HCT116 (cell line): ENCODE data around the gene CASR.

Experiments used
- ATF3 ChIP-seq: IDR thresholded peaks from 2 replicates; pipeline ENCODE4 v1.6.1; 2012
- EGR1 ChIP-seq: IDR thresholded peaks from 2 replicates; pipeline ENCODE4 v1.6.1; 2012; ENCODE audit warnings: low read depth
- EZH2 ChIP-seq: fragments of 200-600 bp; sonication (generic); IDR thresholded peaks from 2 replicates; pipeline ENCODE4 v1.6.1; 2017; ENCODE audit warnings: antibody characterized with exemption, mixed run types
- JUND ChIP-seq: IDR thresholded peaks from 2 replicates; pipeline ENCODE4 v1.6.1; 2012
- MAX ChIP-seq: IDR thresholded peaks from 2 replicates; pipeline ENCODE4 v1.6.1; 2012
- POLR2A ChIP-seq: IDR thresholded peaks from 2 replicates; pipeline ENCODE4 v1.7.0; 2011; ENCODE audit warnings: borderline replicate concordance; ENCODE audit not compliant: insufficient read depth, insufficient read length; ENCODE audit errors: extremely low read depth
- POLR2AphosphoS5 ChIP-seq: IDR thresholded peaks from 2 replicates; pipeline ENCODE4 v1.6.1; 2011; ENCODE audit warnings: mild to moderate bottlenecking, low read depth, low read length, moderate library complexity
- SP1 ChIP-seq: IDR thresholded peaks from 2 replicates; pipeline ENCODE4 v1.6.1; 2012; ENCODE audit warnings: low read depth
- SRF ChIP-seq: IDR thresholded peaks from 2 replicates; pipeline ENCODE4 v1.6.1; 2012; ENCODE audit warnings: low read depth
- TCF7L2 ChIP-seq: IDR thresholded peaks from 2 replicates; pipeline ENCODE4 v1.7.0; 2011; ENCODE audit warnings: borderline replicate concordance, inconsistent platforms; ENCODE audit not compliant: insufficient read depth, insufficient read length; ENCODE audit errors: extremely low read depth
- YY1 ChIP-seq: IDR thresholded peaks from 2 replicates; pipeline ENCODE4 v1.6.1; 2011; ENCODE audit warnings: low read length, low read depth, moderate library complexity, mild to moderate bottlenecking; ENCODE audit not compliant: insufficient replicate concordance; ENCODE audit errors: extremely low read depth
- ZFX ChIP-seq: fragments of 450-650 bp; IDR thresholded peaks from 2 replicates; pipeline ENCODE4 v1.6.1; 2017
- TF ChIP-seq, protein P1 (sequence below), 3 experiments: fragments of 200-600 bp in 1 of 3; sonication (generic) in 1 of 3; IDR thresholded peaks in 2 of 3; conservative IDR thresholded peaks in 1 of 3; 2 replicates each; pipeline ENCODE4 v1.5.1; 2012 to 2017; ENCODE audit warnings: low read depth in 2 of 3, low read length in 2 of 3, antibody characterized with exemption in 1 of 3, borderline replicate concordance in 1 of 3, control low read depth in 1 of 3, mild to moderate bottlenecking in 1 of 3, mixed read lengths in 1 of 3, mixed run types in 1 of 3, moderate library complexity in 1 of 3; ENCODE audit not compliant: insufficient read depth in 1 of 3

GRCh38 chr3:122231465-122232157 lies 48.1 kb downstream of the CASR start:
- no peak for TF ChIP-seq MAX
- no peak for TF ChIP-seq EZH2
- TF ChIP-seq, protein P1, sequence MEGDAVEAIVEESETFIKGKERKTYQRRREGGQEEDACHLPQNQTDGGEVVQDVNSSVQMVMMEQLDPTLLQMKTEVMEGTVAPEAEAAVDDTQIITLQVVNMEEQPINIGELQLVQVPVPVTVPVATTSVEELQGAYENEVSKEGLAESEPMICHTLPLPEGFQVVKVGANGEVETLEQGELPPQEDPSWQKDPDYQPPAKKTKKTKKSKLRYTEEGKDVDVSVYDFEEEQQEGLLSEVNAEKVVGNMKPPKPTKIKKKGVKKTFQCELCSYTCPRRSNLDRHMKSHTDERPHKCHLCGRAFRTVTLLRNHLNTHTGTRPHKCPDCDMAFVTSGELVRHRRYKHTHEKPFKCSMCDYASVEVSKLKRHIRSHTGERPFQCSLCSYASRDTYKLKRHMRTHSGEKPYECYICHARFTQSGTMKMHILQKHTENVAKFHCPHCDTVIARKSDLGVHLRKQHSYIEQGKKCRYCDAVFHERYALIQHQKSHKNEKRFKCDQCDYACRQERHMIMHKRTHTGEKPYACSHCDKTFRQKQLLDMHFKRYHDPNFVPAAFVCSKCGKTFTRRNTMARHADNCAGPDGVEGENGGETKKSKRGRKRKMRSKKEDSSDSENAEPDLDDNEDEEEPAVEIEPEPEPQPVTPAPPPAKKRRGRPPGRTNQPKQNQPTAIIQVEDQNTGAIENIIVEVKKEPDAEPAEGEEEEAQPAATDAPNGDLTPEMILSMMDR (IDR thresholded peaks at IDR 0.05 in 2 of 3, conservative IDR thresholded peaks at IDR 0.05 in 1 of 3; ENCODE audit: borderline replicate concordance in 1 of 3, insufficient read depth in 1 of 3, low read depth in 2 of 3, low read length in 2 of 3), result no peak
- TF ChIP-seq POLR2A, result no peak
- no peak for TF ChIP-seq YY1
- no peak for TF ChIP-seq SP1
- no peak for TF ChIP-seq JUND
- TF ChIP-seq ATF3, result no peak
- TF ChIP-seq EGR1, result no peak
- TF ChIP-seq TCF7L2, result no peak
- TF ChIP-seq POLR2AphosphoS5, result no peak
- TF ChIP-seq SRF, result no peak
- no peak for TF ChIP-seq ZFX
